Prostate gland (tissue), 2 donors: ENCODE data around the gene BHLHE41.

Experiments
- CTCF ChIP-seq, 4 experiments: fragments of 200-600 bp in 2 of 4; fragments of 450-650 bp in 2 of 4; sonication (generic) in 2 of 4; IDR thresholded peaks; 1 replicate in 3 of 4; 2 replicates in 1 of 4; pipeline ENCODE4 v1.5.1; 2016 to 2019; ENCODE audit warnings: antibody characterized with exemption in 4 of 4, mild to moderate bottlenecking in 2 of 4, moderate library complexity in 2 of 4
- POLR2AphosphoS5 ChIP-seq: sonication (generic); formaldehyde crosslinking; IDR thresholded peaks from one replicate; pipeline ENCODE4 v1.6.1; 2017; ENCODE audit warnings: antibody characterized with exemption

DNA sequence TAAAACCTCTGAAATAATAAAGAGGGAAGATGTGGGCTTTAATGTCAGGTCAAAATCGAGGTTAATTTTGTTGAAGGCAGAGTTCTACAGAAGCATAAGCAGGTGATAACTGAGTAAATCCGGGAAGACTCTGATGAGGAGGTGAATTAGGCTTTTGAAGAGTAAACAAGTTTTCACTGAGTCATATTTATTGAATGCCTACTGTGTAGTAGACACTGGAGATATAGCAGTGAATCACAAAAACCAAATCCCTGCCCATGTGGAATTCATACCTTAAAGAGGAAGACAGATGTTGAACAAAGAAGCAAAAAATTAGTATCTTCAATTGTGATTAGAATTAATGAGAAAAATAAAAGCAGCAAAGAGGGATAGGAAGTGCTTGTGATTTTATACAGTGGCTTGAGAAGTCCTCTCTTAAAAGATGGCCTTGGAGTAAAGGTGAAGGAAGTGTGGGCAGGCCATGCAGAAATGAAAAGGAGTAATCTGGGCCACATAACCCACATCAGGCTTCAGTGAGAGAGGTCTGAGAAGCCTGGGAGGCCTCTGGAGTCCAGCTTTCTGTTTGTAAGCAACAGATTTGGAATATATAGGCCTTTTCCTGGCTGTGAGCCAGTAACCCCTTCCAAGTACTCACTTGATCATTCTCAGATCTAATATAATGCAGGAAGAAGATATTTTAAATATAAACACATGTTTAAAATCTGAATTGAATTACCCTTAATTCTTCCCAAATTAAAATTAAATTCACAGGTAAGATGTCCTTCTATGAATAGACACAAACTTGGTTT is 46.7 kb downstream of the BHLHE41 start:
- TF ChIP-seq POLR2AphosphoS5 (no peak), CTCF (IDR thresholded peaks at IDR 0.05) (no peak)
